Measurements from ENCODE around the gene KIAA0040.

KIAA0040 gene

GRCh38 chr1:175148068-175148467 lies 44.5 kb downstream of the KIAA0040 start:
- H3K4me1 Mint-ChIP-seq (ENCODE audit: low read depth) = no peaks in the 10 kb centered on the region
- no peak overlapping the region for H3K4me3 Mint-ChIP-seq
- H3K27ac Mint-ChIP-seq = no peak overlapping the region
- no peaks in the 10 kb centered on the region for H3K36me3 Mint-ChIP-seq (ENCODE audit: low read depth)
- H3K9me3 Mint-ChIP-seq = no peaks in the 10 kb centered on the region
- peaks cover 32% of the 10 kb centered on the region for H3K27me3 Mint-ChIP-seq

GRCh38 chr1:175147569-175147968 lies 45.0 kb downstream of the KIAA0040 start:
- Mint-ChIP-seq H3K9me3 (no peaks in the 10 kb centered on the region), H3K36me3 (ENCODE audit: low read depth) (no peaks in the 10 kb centered on the region), H3K27ac (no peak overlapping the region), H3K4me1 (ENCODE audit: low read depth) (no peaks in the 10 kb centered on the region), H3K4me3 (no peak overlapping the region), H3K27me3 (peaks cover 29% of the 10 kb centered on the region)

DNA sequence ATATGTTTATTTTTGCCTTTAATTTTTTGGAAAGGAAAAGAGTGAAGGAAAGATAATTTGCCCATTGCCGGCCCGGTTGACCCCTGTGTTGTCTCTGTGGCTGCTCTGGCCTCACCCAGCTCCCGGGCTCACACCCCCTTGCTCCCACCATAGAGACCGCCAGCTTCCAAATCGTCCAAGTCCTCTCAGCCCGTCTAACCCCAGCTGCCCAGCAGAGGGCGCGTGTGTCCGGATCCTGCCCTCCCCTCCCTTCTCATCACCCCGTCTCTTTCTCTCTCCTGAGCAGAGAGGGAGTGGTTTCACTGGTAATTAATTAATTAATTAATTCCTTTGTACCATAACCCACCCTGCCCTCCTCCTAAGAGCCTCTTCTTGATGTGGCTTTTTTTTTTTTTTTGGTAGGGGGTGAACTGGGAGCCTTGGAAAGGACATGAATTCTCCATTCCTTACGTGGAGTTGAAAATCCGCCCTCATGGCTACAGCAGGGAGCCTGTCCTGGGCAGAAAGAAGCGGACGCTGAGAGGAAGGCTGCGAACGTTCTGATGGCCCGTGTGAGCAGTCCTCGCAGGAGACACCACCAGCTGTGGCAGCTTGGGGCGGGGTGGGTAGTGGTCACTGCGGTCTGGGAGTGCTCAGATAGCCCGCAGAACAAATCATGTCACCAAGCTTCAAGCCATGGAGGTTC lies 45.9 kb downstream of the KIAA0040 start:
- Mint-ChIP-seq H3K4me3 (no peak overlapping the region), H3K4me1 (ENCODE audit: low read depth) (no peaks in the 10 kb centered on the region), H3K9me3 (no peaks in the 10 kb centered on the region), H3K36me3 (ENCODE audit: low read depth) (no peaks in the 10 kb centered on the region), H3K27ac (no peak overlapping the region), H3K27me3 (peaks cover 22% of the 10 kb centered on the region)

GRCh38 chr1:175145899-175146528 lies 46.6 kb downstream of the KIAA0040 start:
- peaks cover 16% of the 10 kb centered on the region for H3K27me3 Mint-ChIP-seq
- no peaks in the 10 kb centered on the region for H3K36me3 Mint-ChIP-seq (ENCODE audit: low read depth)
- no peaks in the 10 kb centered on the region for H3K9me3 Mint-ChIP-seq
- no peak overlapping the region for H3K27ac Mint-ChIP-seq
- no peaks in the 10 kb centered on the region for H3K4me1 Mint-ChIP-seq (ENCODE audit: low read depth)
- H3K4me3 Mint-ChIP-seq = no peak overlapping the region

GRCh38 chr1:175138579-175138978 lies 54.0 kb downstream of the KIAA0040 start:
- Mint-ChIP-seq H3K27ac (no peak overlapping the region), H3K4me1 (ENCODE audit: low read depth) (no peaks in the 10 kb centered on the region), H3K36me3 (ENCODE audit: low read depth) (no peaks in the 10 kb centered on the region), H3K9me3 (no peaks in the 10 kb centered on the region), H3K4me3 (no peak overlapping the region), H3K27me3 (peaks cover 13% of the 10 kb centered on the region)

- H3K4me3 Mint-ChIP-seq = no peak overlapping the region
- peaks cover 13% of the 10 kb centered on the region for H3K27me3 Mint-ChIP-seq
- no peaks in the 10 kb centered on the region for H3K4me1 Mint-ChIP-seq (ENCODE audit: low read depth)
- H3K36me3 Mint-ChIP-seq (ENCODE audit: low read depth) = no peaks in the 10 kb centered on the region
- H3K27ac Mint-ChIP-seq = no peak overlapping the region
- H3K9me3 Mint-ChIP-seq = no peaks in the 10 kb centered on the region
Observed at GRCh38 chr1:175137369-175137768, 55.2 kb downstream of the KIAA0040 start.

DNA sequence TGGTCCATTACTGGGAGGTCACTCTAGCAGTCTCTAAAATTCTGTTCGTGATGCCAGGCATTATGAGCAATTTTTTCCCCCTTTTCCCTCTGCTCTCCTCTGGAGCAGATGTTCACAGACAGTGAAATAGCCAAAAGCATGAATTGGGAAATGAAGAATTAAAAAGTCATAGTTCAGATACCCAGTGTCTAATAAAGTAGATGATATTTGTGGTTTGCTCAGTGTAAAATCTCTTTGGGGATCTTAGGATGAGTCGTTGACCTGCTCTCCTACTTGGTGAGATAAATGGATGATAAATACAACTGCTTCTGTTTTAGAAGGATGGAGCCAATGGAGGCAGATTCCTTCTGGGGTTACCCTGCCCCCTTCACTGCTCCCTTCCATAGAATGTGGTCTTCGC lies 56.3 kb downstream of the KIAA0040 start:
- Mint-ChIP-seq H3K36me3 (ENCODE audit: low read depth) (no peaks in the 10 kb centered on the region), H3K27me3 (peaks cover 13% of the 10 kb centered on the region), H3K9me3 (no peaks in the 10 kb centered on the region), H3K27ac (no peak overlapping the region), H3K4me1 (ENCODE audit: low read depth) (no peaks in the 10 kb centered on the region), H3K4me3 (no peak overlapping the region)

DNA sequence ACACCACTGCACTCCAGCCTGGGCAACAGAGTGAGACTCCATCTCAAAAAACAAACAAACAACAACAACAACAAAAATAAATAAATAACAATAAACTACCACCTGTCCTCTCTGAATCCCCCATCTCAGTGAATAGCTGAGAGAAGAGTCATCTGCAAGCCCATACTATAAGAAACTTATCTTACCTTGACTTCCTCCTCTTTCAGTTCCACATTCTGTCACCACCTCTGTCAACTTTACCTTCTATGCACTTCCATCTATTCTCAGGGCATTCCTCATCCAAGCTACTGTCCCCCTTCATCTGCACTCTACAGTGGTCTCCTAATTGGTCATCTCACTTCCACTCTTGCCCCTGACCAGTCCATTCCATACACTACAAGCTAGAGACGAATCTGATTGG lies 58.1 kb downstream of the KIAA0040 start:
- peaks cover 13% of the 10 kb centered on the region for H3K27me3 Mint-ChIP-seq
- H3K27ac Mint-ChIP-seq = no peak overlapping the region
- no peak overlapping the region for H3K4me3 Mint-ChIP-seq
- no peaks in the 10 kb centered on the region for H3K36me3 Mint-ChIP-seq (ENCODE audit: low read depth)
- H3K4me1 Mint-ChIP-seq (ENCODE audit: low read depth) = no peaks in the 10 kb centered on the region
- no peaks in the 10 kb centered on the region for H3K9me3 Mint-ChIP-seq

DNA sequence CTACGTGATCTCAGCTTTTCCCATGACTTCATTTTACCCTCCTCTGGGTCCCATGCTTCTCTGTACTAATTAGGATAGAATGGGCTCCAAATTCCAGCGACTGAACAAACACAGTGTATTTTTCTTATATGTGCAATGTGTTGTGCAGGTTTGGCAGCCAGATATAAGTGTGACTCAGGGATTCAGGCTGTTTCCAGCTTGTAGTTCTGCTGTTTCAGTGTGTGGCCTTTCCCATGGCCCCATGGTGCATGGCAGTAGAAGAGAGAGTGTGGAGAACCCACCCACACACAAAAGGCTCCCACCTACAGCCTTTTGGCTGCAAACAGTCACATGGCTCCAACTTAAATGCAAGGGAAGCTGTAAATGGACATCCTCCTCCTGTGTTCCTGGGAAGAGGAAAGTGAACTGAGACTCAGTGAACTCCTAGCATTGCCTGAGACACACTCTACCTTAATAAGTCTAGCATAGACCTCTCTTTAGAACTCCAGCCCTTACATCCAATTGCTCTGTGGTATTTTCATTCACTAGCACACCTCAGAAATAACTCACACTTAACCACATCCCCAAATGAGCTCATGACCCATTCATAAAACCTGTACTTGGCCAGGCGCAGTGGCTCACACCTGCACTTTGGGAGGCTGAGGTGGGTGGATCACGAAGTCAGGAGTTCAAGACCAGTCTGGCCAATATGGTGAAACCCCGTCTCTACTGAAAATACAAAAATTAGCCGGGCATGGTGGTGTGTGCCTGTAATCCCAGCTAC lies 58.7 kb downstream of the KIAA0040 start:
- Mint-ChIP-seq H3K36me3 (ENCODE audit: low read depth) (no peaks in the 10 kb centered on the region), H3K4me3 (no peak overlapping the region), H3K4me1 (ENCODE audit: low read depth) (no peaks in the 10 kb centered on the region), H3K9me3 (no peaks in the 10 kb centered on the region), H3K27ac (no peak overlapping the region), H3K27me3 (peaks cover 13% of the 10 kb centered on the region)

- Mint-ChIP-seq H3K27me3 (peaks cover 10% of the 10 kb centered on the region), H3K4me1 (ENCODE audit: low read depth) (no peaks in the 10 kb centered on the region), H3K4me3 (no peak overlapping the region), H3K27ac (no peak overlapping the region), H3K36me3 (ENCODE audit: low read depth) (no peaks in the 10 kb centered on the region), H3K9me3 (no peaks in the 10 kb centered on the region)
Observed at GRCh38 chr1:175132436-175132835, 60.1 kb downstream of the KIAA0040 start.

- H3K4me1 Mint-ChIP-seq (ENCODE audit: low read depth) = no peaks in the 10 kb centered on the region
- no peaks in the 10 kb centered on the region for H3K9me3 Mint-ChIP-seq
- no peaks in the 10 kb centered on the region for H3K36me3 Mint-ChIP-seq (ENCODE audit: low read depth)
- H3K27ac Mint-ChIP-seq = no peak overlapping the region
- no peak overlapping the region for H3K4me3 Mint-ChIP-seq
- H3K27me3 Mint-ChIP-seq = peaks cover 6% of the 10 kb centered on the region
Observed at GRCh38 chr1:175131095-175131494, 61.5 kb downstream of the KIAA0040 start.

- Mint-ChIP-seq H3K27me3 (peaks cover 5% of the 10 kb centered on the region), H3K4me1 (ENCODE audit: low read depth) (no peaks in the 10 kb centered on the region), H3K36me3 (ENCODE audit: low read depth) (no peaks in the 10 kb centered on the region), H3K4me3 (no peak overlapping the region), H3K9me3 (no peaks in the 10 kb centered on the region), H3K27ac (no peak overlapping the region)
Observed at GRCh38 chr1:175130649-175131045, 61.9 kb downstream of the KIAA0040 start.

DNA sequence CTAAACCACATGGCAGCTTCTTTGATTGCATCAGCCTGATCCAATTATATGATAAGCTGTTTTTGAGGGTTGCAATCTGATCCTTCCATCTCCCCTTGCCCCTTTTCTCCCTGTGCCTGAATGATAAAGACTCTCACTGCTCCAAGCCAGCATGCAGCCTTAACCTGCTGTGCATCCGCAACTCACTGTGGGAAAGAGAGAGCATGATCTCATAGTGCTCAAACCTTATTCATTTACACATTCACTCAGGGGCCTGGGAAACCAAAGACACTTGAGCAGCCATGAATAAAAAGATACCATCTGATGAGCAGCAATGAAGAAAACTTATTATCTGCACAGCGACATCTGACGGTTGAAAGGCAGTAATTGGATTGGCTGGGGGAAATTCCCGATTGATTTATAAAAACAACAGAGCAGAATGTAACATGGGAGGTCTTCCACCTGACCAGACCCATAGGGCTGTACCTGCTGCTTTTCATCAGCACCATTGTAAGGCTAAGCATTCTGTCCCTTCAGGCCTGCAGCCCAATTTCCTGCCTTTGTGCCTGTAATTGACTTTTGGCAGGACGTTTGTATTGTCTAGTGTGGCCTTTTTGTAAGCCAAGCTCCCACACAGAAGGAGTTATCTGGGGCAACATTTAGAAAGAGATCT lies 62.5 kb downstream of the KIAA0040 start:
- Mint-ChIP-seq H3K4me3 (no peak overlapping the region), H3K27ac (no peak overlapping the region), H3K4me1 (ENCODE audit: low read depth) (no peaks in the 10 kb centered on the region), H3K27me3 (peaks cover 5% of the 10 kb centered on the region), H3K9me3 (no peaks in the 10 kb centered on the region), H3K36me3 (ENCODE audit: low read depth) (no peaks in the 10 kb centered on the region)

GRCh38 chr1:175129644-175129996 lies 63.0 kb downstream of the KIAA0040 start:
- H3K36me3 Mint-ChIP-seq (ENCODE audit: low read depth) = no peaks in the 10 kb centered on the region
- H3K27ac Mint-ChIP-seq = no peak overlapping the region
- no peaks in the 10 kb centered on the region for H3K9me3 Mint-ChIP-seq
- no peak overlapping the region for H3K4me3 Mint-ChIP-seq
- peaks cover 2% of the 10 kb centered on the region for H3K27me3 Mint-ChIP-seq
- H3K4me1 Mint-ChIP-seq (ENCODE audit: low read depth) = no peaks in the 10 kb centered on the region

GRCh38 chr1:175129182-175129581 lies 63.4 kb downstream of the KIAA0040 start:
- Mint-ChIP-seq H3K27me3 (no peaks in the 10 kb centered on the region), H3K27ac (no peak overlapping the region), H3K9me3 (no peaks in the 10 kb centered on the region), H3K4me3 (no peak overlapping the region), H3K4me1 (ENCODE audit: low read depth) (no peaks in the 10 kb centered on the region), H3K36me3 (ENCODE audit: low read depth) (no peaks in the 10 kb centered on the region)

All from stimulated activated naive CD8-positive, alpha-beta T cell treated with anti-CD3 and anti-CD28 coated beads, Interleukin-15, Interleukin-2, amounts not matched to agents 100 ng/mL and 50 ng/mL, for 24 hours (primary cell).